ENCODE results near the gene ZBTB43.
"Not testable (repeated sequence)": the region's sequence is repeated elsewhere in the genome, so short reads cannot be mapped to it uniquely, and the experiment has no call there.

The ZBTB43 gene

GRCh38 chr9:126804696-126805553 lies at the start of gene ZBTB43:
Gene ZBTB43 (plus strand): TSS chr9:126805040. CDS start chr9:126832510, 27,470 bp downstream.
- DNase-seq (ENCODE audit: low read depth in 1 of 2, low spot score in 1 of 2), result peak; percentile 98 to 99

- DNase-seq (ENCODE audit: low read depth in 1 of 2, low spot score in 1 of 2), result no peak
Observed at GRCh38 chr9:126755317-126755875, 49.4 kb upstream of the ZBTB43 start.

GRCh38 chr9:126756238-126756637 lies 48.6 kb upstream of the ZBTB43 start:
- DNase-seq (ENCODE audit: low read depth in 1 of 2, low spot score in 1 of 2), result no peak

GRCh38 chr9:126756876-126757415 lies 47.9 kb upstream of the ZBTB43 start:
- no peak for DNase-seq (ENCODE audit: low read depth in 1 of 2, low spot score in 1 of 2)

GRCh38 chr9:126758916-126759585 lies 45.8 kb upstream of the ZBTB43 start:
- DNase-seq (ENCODE audit: low read depth in 1 of 2, low spot score in 1 of 2), result no peak

- no peak for DNase-seq (ENCODE audit: low read depth in 1 of 2, low spot score in 1 of 2)
Observed at GRCh38 chr9:126761274-126761673, 43.6 kb upstream of the ZBTB43 start.

GRCh38 chr9:126763130-126763764 lies 41.6 kb upstream of the ZBTB43 start:
- DNase-seq (ENCODE audit: low read depth in 1 of 2, low spot score in 1 of 2), result no peak

GRCh38 chr9:126773004-126773607 lies 31.7 kb upstream of the ZBTB43 start:
- DNase-seq (ENCODE audit: low read depth in 1 of 2, low spot score in 1 of 2), result no peak

- no peak for DNase-seq (ENCODE audit: low read depth in 1 of 2, low spot score in 1 of 2)
Observed at GRCh38 chr9:126775926-126776325, 28.9 kb upstream of the ZBTB43 start.

GRCh38 chr9:126777733-126778132 lies 27.1 kb upstream of the ZBTB43 start:
- DNase-seq (ENCODE audit: low read depth in 1 of 2, low spot score in 1 of 2), result no peak

GRCh38 chr9:126778141-126778540 lies 26.7 kb upstream of the ZBTB43 start:
- DNase-seq (ENCODE audit: low read depth in 1 of 2, low spot score in 1 of 2), result no peak

- DNase-seq (ENCODE audit: low read depth in 1 of 2, low spot score in 1 of 2), result not testable (repeated sequence)
Observed at GRCh38 chr9:126778696-126779095, 26.1 kb upstream of the ZBTB43 start.

GRCh38 chr9:126781186-126782052 lies 23.4 kb upstream of the ZBTB43 start:
- peak; percentile 75 to 83 for DNase-seq (ENCODE audit: low read depth in 1 of 2, low spot score in 1 of 2)

- no peak for DNase-seq (ENCODE audit: low read depth in 1 of 2, low spot score in 1 of 2)
Observed at GRCh38 chr9:126782053-126782388, 22.8 kb upstream of the ZBTB43 start.

GRCh38 chr9:126783949-126784348 lies 20.9 kb upstream of the ZBTB43 start:
- no peak for DNase-seq (ENCODE audit: low read depth in 1 of 2, low spot score in 1 of 2)

GRCh38 chr9:126784401-126784800 lies 20.4 kb upstream of the ZBTB43 start:
- DNase-seq (ENCODE audit: low read depth in 1 of 2, low spot score in 1 of 2), result no peak

GRCh38 chr9:126784841-126785240 lies 20.0 kb upstream of the ZBTB43 start:
- not testable (repeated sequence) for DNase-seq (ENCODE audit: low read depth in 1 of 2, low spot score in 1 of 2)

GRCh38 chr9:126788046-126788445 lies 16.8 kb upstream of the ZBTB43 start:
- no peak for DNase-seq (ENCODE audit: low read depth in 1 of 2, low spot score in 1 of 2)

- DNase-seq (ENCODE audit: low read depth in 1 of 2, low spot score in 1 of 2), result no peak
Observed at GRCh38 chr9:126788634-126789349, 16.0 kb upstream of the ZBTB43 start.
